ENCODE results near the gene GUCY1A1. TPM values are rescaled to one million over a fixed set of nuclear protein-coding genes. Genes with fewer than 3 reads are reported as not detected.
A peak's percentile ranks its signal among the peaks of the same experiment; 100 is the strongest.

Gene GUCY1A1
- total RNA-seq, 1 donor: 84.0 TPM

- DNase-seq (ENCODE audit: low read depth in 2 of 3, low spot score in 2 of 3): no peak
Observed at GRCh38 chr4:155688860-155689259, 22.2 kb downstream of the GUCY1A1 start.

- DNase-seq (ENCODE audit: low read depth in 2 of 3, low spot score in 2 of 3): no peak
Observed at GRCh38 chr4:155690044-155690837, 23.6 kb downstream of the GUCY1A1 start.

DNA sequence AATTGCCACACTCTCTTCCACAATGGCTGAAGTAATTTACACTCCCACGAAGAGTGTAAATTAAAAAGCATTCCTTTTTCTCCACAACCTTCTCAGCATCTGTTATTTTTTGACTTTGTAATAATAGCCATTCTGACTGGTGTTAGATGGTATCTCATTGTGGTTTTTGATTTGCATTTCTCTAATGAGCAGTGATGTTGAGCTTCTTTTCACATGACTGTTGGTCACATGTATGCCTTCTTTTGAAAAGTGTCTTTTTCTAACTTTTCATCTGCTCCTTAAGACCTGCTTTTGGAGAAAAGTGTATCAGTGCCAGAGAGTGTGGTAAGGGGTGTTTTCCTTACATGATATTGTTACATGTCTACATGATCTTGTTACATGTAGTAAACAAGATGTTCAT is 25.7 kb downstream of the GUCY1A1 start:
- no peak for DNase-seq (ENCODE audit: low read depth in 2 of 3, low spot score in 2 of 3)

DNA sequence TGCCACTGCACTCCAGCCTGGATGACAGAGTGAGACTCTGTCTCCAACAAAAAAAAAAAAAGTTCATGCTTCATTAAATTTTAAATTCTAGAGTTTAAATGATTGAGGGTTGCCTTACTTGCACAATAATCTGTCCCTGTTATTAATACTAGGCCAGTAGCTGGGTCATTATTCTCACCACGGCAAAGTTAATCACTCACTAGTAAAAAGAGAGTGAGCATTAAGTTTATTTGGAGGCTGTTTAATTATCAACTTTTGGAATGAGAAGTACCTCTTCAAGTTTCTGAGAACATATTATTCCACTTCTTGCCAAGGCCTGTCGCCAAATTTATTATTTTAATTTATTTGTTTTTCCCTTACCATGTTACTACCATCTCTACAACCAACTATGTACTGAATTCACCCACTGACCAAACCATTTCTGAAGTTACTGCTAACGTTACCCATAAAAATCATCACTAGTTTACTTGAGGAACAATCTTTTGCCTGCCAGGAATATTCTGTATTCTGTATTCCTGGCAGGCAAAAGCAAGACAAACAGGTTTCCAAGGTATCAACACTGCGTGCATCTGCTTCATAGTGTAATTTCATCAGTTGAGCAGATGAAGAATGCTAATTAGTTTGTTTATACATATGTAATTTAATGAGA is 26.5 kb downstream of the GUCY1A1 start:
- no peak for DNase-seq (ENCODE audit: low read depth in 2 of 3, low spot score in 2 of 3)

DNA sequence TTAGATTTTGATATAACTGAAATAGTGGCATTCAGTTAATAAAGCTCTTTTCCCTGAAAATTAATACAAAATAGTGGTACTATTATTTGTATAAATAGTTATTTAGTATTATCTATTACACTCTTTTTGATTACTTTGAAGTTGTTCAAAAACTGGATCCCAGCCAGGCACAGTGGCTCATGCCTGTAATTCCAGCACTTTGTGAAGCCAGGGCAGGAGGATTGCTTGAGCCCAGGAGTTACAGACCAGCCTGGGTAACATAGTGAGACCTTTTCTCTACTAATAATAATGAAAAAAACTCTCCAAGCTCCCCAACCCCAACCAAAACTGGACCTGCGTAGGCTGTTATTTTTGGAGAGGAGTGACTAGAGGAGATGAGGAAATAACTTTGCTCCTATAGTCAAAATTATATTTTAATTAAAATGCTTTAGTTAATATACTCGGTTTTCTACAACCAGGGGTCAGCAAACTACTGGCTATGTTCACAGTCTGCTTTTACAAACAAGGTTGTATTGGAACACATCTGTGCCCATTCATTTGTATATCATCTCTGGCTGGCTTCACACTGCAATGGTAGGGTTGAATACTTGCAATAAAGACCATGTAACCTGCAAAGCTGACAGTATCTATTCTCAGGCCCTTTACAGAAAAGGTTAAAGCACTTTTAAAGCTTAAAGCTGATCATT is 27.6 kb downstream of the GUCY1A1 start:
- DNase-seq (ENCODE audit: low read depth in 2 of 3, low spot score in 2 of 3): no peak

GRCh38 chr4:155696226-155696625 is 29.6 kb downstream of the GUCY1A1 start:
- no peak for DNase-seq (ENCODE audit: low read depth in 2 of 3, low spot score in 2 of 3)

GRCh38 chr4:155696726-155697125 is 30.1 kb downstream of the GUCY1A1 start:
- DNase-seq (ENCODE audit: low read depth in 2 of 3, low spot score in 2 of 3): no peak

GRCh38 chr4:155701827-155702226 is 35.2 kb downstream of the GUCY1A1 start:
- DNase-seq (ENCODE audit: low read depth in 2 of 3, low spot score in 2 of 3): no peak

- no peak for DNase-seq (ENCODE audit: low read depth in 2 of 3, low spot score in 2 of 3)
Observed at GRCh38 chr4:155703486-155704247, 37.0 kb downstream of the GUCY1A1 start.

DNA sequence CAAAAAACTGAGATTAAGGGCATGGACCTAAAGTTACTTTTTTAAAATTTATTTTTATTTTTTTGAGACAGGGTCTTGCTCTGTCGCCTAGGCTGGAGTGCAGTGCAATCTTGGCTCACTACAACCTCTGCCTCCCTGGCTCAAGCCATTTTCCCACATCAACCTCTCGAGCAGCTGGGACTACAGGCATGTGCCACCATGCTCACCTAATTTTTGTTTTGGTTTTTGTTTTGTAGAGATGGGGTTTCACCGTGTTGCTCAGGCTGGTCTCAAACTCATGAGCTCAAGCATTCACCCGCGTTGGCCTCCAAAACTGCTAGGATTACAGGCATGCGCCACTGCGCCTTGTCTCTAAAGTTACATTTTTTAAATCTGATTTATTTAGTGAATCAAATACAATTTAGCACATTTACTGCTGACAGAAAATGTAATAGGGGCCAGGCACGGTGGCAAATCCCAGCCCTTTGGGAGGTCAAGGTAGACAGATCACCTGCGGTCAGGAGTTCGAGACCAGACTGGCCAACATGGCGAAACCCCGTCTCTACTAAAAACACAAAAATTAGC is 38.3 kb downstream of the GUCY1A1 start:
- no peak for DNase-seq (ENCODE audit: low read depth in 2 of 3, low spot score in 2 of 3)

GRCh38 chr4:155705664-155706063 is 39.0 kb downstream of the GUCY1A1 start:
- no peak for DNase-seq (ENCODE audit: low read depth in 2 of 3, low spot score in 2 of 3)

DNA sequence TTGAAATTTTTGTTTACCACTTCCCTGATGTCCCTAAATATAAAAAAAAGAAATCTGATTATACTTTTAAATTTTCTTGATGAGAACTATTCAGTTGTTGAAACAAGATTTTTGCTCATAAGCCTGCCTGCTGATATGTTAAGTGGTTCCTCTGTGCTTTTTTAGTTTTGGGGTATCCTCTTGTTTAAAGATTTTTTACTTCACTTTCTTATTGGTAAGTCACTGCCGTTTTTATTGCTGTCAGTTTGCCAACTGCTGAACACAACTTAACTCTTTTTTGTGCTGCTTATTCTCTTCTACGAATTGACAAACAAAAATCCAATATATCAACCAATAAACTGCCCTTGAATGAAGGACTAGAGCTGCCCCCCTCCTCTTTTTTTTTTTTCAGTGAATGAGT is 39.5 kb downstream of the GUCY1A1 start:
- DNase-seq (ENCODE audit: low read depth in 2 of 3, low spot score in 2 of 3): no peak

DNA sequence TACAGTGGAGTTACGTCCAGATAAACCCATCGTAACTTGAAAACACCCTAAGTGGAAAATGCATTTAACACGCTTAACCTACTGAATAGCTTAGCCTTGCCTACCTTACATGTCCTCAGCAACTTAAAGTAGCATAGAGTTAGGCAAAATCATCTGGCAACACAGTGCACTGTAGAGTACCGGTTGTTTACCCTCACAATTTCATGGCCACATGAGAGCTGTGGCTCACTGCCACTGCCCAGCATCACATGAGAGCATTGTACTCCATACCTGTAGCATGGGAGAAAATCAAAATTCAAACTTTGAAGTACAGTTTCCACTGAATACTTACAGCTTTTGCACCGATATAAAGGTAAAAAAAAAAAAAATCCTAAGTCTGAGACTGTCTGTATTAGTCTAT is 40.6 kb downstream of the GUCY1A1 start:
- DNase-seq (ENCODE audit: low read depth in 2 of 3, low spot score in 2 of 3): no peak

GRCh38 chr4:155708782-155709181 is 42.1 kb downstream of the GUCY1A1 start:
- no peak for DNase-seq (ENCODE audit: low read depth in 2 of 3, low spot score in 2 of 3)

DNA sequence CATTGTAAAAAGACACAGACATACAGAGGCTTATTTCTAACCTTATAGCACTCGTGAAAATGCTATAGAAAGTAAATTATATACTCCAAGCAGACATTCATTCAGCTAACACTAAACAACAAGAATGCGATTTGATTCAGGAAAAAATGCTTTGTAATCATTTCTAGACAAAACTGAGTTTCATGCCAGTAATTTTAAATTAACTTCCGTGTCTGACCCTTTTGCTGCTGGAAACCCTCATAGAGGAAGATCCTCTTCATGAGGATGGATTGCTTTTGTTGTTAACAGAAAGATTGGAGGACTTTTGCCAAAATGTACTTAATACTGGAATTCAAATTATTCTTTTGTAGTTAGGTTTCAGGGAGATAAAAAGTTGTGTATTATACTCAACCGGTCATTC is 43.3 kb downstream of the GUCY1A1 start:
- DNase-seq (ENCODE audit: low read depth in 2 of 3, low spot score in 2 of 3): no peak

GRCh38 chr4:155711556-155711955 is 44.9 kb downstream of the GUCY1A1 start:
- peak in 1 of 3 donors; percentile 52 for DNase-seq (ENCODE audit: low read depth in 2 of 3, low spot score in 2 of 3)

DNA sequence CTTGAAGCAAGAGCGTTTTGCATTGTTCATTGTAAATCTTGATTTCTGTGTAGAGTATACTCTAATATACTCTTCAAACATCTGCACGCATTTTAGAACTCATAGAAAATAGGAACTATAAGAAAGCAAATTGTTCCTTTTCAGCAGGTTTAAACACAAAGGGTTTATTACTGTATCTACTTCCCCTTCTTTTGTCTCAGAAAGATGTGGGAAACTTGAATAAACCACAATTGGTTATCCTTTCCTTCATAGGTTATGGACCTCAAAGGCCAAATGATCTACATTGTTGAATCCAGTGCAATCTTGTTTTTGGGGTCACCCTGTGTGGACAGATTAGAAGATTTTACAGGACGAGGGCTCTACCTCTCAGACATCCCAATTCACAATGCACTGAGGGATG is 46.2 kb downstream of the GUCY1A1 start:
- DNase-seq (ENCODE audit: low read depth in 2 of 3, low spot score in 2 of 3): peak in 2 of 3 donors; percentile 14 to 66

DNA sequence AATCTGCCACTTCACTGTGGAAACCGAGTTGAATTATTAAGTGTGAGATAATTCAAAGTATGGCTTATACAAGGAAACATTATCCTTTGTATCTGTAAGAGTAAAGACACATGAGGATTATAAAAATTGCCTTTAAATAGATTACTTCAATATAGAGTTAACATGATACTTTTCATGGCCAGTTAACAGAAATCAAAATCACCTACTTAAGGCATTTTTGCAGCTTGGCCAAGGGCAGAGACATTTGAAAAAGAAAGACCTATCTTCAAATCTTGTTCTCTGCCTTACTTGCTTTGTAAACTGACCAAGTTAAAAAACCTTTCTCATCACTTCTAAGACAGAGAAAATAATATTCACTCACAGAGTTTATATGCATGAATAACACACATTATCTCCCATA is 47.3 kb downstream of the GUCY1A1 start:
- no peak for DNase-seq (ENCODE audit: low read depth in 2 of 3, low spot score in 2 of 3)

DNA sequence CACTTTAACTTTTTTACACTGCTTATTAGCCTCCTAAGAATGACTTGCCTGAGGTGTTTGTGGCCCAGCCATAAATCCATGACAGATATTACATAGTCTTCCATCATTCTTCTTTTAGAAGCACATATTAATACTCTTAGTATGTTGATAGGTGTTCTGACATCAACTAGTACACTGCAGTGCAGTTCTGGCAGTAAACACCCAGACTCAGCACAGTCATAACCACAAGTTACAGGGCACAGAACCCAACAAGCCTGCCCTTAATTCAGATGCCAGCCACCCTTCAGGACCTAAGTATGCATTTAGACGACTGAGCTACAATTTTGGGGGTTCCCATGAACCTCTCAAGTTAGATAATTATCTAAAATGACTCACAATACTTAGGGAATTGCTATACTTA is 55.7 kb downstream of the GUCY1A1 start:
- no peak for DNase-seq (ENCODE audit: low read depth in 2 of 3, low spot score in 2 of 3)

GRCh38 chr4:155722816-155723499 is 56.3 kb downstream of the GUCY1A1 start:
- no peak for DNase-seq (ENCODE audit: low read depth in 2 of 3, low spot score in 2 of 3)
